MM.1S (cell line): ENCODE measurements around the gene LRRC4B.

Experiments used
- CTCF ChIP-seq: fragments of 300-600 bp; sonication (generic); IDR thresholded peaks from 2 replicates; pipeline ENCODE4 v1.5.1; 2016; ENCODE audit warnings: antibody characterized with exemption, low read length, mixed read lengths
- EZH2phosphoT487 ChIP-seq: fragments of 300-600 bp; sonication (generic); IDR thresholded peaks from 2 replicates; pipeline ENCODE4 v1.6.1; 2018; ENCODE audit warnings: antibody characterized with exemption, low read length

GRCh38 chr19:50496189-50497021 lies 71.8 kb downstream of the LRRC4B start:
- no peak for TF ChIP-seq CTCF
- TF ChIP-seq EZH2phosphoT487 = no peak
